ENCODE data around the gene KCNK13.

- TF ChIP-seq CTCF (conservative IDR thresholded peaks at IDR 0.05 in 1 of 2, IDR thresholded peaks at IDR 0.05 in 1 of 2; ENCODE audit: extremely low read depth in 1 of 2, insufficient read depth in 1 of 2, low read depth in 1 of 2, low read length in 2 of 2) (no peak), EZH2 (IDR thresholded peaks at IDR 0.05; ENCODE audit: borderline replicate concordance, low read length) (no peak)
Measured at GRCh38 chr14:90079576-90079975, 17.8 kb downstream of the KCNK13 start.

All from mammary epithelial cell (primary cell).